CD4-positive, alpha-beta T cell (primary cell): ENCODE results near the gene CXCR5. TPM values are rescaled to one million over a fixed set of nuclear protein-coding genes. Genes with fewer than 3 reads are reported as not detected.

Source experiments
- ATAC-seq: fragments of 200-7000 bp; cut with Tn5 transposase; one replicate; pipeline ENCODE4 v1.10.0; 2022; ENCODE audit warnings: mild to moderate bottlenecking; ENCODE audit not compliant: poor library complexity
- CTCF ChIA-PET: fragments of 350-600 bp; sonication (Branson Sonifier 250); formaldehyde crosslinking; loops from one replicate; lab custom pipeline; 2021; ENCODE audit warnings: antibody characterized with exemption, inconsistent platforms; lab: Charles Lee
- POLR2A ChIA-PET: fragments of 350-600 bp; sonication (Branson Sonifier 250); formaldehyde crosslinking; loops from one replicate; lab custom pipeline; 2021; ENCODE audit warnings: antibody characterized with exemption, inconsistent platforms; lab: Charles Lee
- DNase-seq, 14 experiments: peaks; one replicate each; pipeline ENCODE4 v3.0.0-alpha.2; 2013 to 2020; ENCODE audit warnings: mixed read lengths in 2 of 14
- H3K27ac ChIP-seq, 2 donors: one replicate each; pipeline versions ENCODE4 v1.5.1 to v1.7.0; 2013; ENCODE audit warnings: low read length in 2 of 2, low read depth in 1 of 2, mild to moderate bottlenecking in 1 of 2
- H3K27me3 ChIP-seq, 2 experiments: 1 replicate in 1 of 2; 2 replicates in 1 of 2; pipeline versions ENCODE4 v1.6.1 to v1.7.0; 2013; ENCODE audit warnings: low read length in 2 of 2, control low read depth in 1 of 2, mild to moderate bottlenecking in 1 of 2, moderate library complexity in 1 of 2; ENCODE audit not compliant: insufficient read depth in 2 of 2, control insufficient read depth in 1 of 2
- H3K36me3 ChIP-seq: one replicate; pipeline ENCODE4 v1.6.1; 2013; ENCODE audit warnings: low read length, control low read depth; ENCODE audit not compliant: insufficient read depth
- H3K4me1 ChIP-seq: one replicate; pipeline ENCODE4 v1.6.1; 2013; ENCODE audit warnings: low read length, control low read depth; ENCODE audit not compliant: insufficient read depth
- H3K4me3 ChIP-seq: one replicate; pipeline ENCODE4 v1.5.1; 2013; ENCODE audit warnings: mild to moderate bottlenecking, low read length, moderate library complexity
- H3K9me3 ChIP-seq, 2 experiments: 1 replicate in 1 of 2; 2 replicates in 1 of 2; pipeline versions ENCODE4 v1.6.1 to v1.7.0; 2013; ENCODE audit warnings: low read length in 2 of 2, mild to moderate bottlenecking in 2 of 2, control low read depth in 1 of 2, moderate library complexity in 1 of 2; ENCODE audit not compliant: control insufficient read depth in 1 of 2, insufficient read depth in 1 of 2
- H3K27ac Mint-ChIP-seq: one replicate; pipeline ENCODE4 v1.8.0; 2020; ENCODE audit warnings: mixed read lengths
- H3K27me3 Mint-ChIP-seq: one replicate; pipeline ENCODE4 v1.8.0; 2021; ENCODE audit warnings: mixed read lengths
- H3K36me3 Mint-ChIP-seq: one replicate; pipeline ENCODE4 v1.8.0; 2021; ENCODE audit warnings: low read depth, mixed read lengths
- H3K4me1 Mint-ChIP-seq: one replicate; pipeline ENCODE4 v1.8.0; 2021; ENCODE audit warnings: low read depth, mixed read lengths
- H3K4me3 Mint-ChIP-seq: one replicate; pipeline ENCODE4 v1.8.0; 2020; ENCODE audit warnings: mild to moderate bottlenecking, mixed read lengths
- H3K9me3 Mint-ChIP-seq: one replicate; pipeline ENCODE4 v1.8.0; 2020; ENCODE audit warnings: mixed read lengths
- intact Hi-C, 2 experiments: fragments of 100-400 bp; cut with DNase I in 1 of 2; cut with micrococcal nuclease in 1 of 2; formaldehyde crosslinking; loops; one replicate each; pipeline versions ENCODE4 v1.15.1 to v1.9.0; 2023 to 2025; cut with DNase I, micrococcal nuclease
- total RNA-seq, 174 experiments: library from RNA in 2 of 174; stranded (reverse) in 2 of 174; gene quantifications; one replicate each; pipeline ENCODE4 v1.2.3 and lab custom pipeline; 2021 to 2026
- TF ChIP-seq, protein P1 (sequence below): fragments of 200-600 bp; IDR thresholded peaks from one replicate; pipeline ENCODE4 v1.8.0; 2022; ENCODE audit warnings: antibody characterized with exemption, mild to moderate bottlenecking

Gene CXCR5
- total RNA-seq, 2 experiments from 2014 or later, result 13.2 to 14.3 TPM

DNA sequence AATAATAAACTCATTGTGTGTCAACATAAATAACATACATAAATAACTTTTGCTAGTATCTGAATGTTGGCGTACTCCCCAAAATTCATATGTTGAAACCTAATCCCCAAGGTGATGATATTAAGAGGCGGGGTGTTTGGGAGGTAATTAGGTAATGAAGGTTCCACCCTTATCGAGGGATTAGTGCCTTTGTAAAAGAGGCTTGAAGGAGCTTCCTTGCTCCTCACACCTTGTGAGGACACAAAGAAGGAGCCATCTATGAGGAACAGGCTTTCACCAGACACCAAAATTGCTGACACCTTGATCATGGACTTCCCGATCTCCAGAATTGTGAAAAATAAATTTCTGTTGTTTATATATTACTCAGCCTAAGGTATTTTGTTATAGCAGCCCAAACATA, 33.9 kb upstream of the CXCR5 start:
- no peak overlapping the region for H3K4me3 ChIP-seq
- intact Hi-C loops, result no loop called here
- H3K4me1 ChIP-seq, result no peaks in the 10 kb centered on the region
- no peak overlapping the region for H3K27ac ChIP-seq
- TF ChIP-seq, protein P1, sequence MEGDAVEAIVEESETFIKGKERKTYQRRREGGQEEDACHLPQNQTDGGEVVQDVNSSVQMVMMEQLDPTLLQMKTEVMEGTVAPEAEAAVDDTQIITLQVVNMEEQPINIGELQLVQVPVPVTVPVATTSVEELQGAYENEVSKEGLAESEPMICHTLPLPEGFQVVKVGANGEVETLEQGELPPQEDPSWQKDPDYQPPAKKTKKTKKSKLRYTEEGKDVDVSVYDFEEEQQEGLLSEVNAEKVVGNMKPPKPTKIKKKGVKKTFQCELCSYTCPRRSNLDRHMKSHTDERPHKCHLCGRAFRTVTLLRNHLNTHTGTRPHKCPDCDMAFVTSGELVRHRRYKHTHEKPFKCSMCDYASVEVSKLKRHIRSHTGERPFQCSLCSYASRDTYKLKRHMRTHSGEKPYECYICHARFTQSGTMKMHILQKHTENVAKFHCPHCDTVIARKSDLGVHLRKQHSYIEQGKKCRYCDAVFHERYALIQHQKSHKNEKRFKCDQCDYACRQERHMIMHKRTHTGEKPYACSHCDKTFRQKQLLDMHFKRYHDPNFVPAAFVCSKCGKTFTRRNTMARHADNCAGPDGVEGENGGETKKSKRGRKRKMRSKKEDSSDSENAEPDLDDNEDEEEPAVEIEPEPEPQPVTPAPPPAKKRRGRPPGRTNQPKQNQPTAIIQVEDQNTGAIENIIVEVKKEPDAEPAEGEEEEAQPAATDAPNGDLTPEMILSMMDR, result no peak
- no peaks in the 10 kb centered on the region for H3K9me3 Mint-ChIP-seq
- ChIA-PET POLR2A (no interaction called here), CTCF (no interaction called here)
- no peak for ATAC-seq
- peaks cover 5% of the 10 kb centered on the region for H3K4me1 Mint-ChIP-seq
- H3K36me3 Mint-ChIP-seq, result no peaks in the 10 kb centered on the region
- no peak for DNase-seq
- no peaks in the 10 kb centered on the region for H3K27me3 ChIP-seq
- no peaks in the 10 kb centered on the region for H3K9me3 ChIP-seq
- H3K36me3 ChIP-seq, result no peaks in the 10 kb centered on the region
- H3K27me3 Mint-ChIP-seq, result no peaks in the 10 kb centered on the region
- no peak overlapping the region for H3K4me3 Mint-ChIP-seq
- H3K27ac Mint-ChIP-seq, result no peak overlapping the region

DNA sequence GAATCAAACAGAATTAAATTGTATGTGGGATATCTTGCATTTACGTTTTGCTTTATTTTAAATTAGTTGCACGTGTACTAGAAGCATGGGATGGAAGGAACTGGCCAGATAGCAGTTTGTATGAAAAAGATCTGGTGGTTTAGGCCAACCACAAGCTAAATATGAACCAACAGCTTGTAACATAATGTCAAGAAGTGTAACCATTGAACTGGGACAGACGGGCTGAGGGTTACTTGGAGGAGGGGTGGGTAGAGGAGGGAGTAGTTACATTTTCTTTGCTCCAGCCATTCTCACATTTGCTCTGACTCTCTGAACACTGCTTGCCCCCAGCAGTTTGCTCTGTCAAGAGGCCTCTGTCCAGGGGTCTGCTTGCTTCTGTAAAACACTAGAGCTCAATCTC, 31.7 kb upstream of the CXCR5 start:
- H3K27me3 ChIP-seq, result no peaks in the 10 kb centered on the region
- DNase-seq (no peak), ATAC-seq (no peak)
- intact Hi-C loops, result no loop called here
- H3K4me1 Mint-ChIP-seq, result peaks cover 5% of the 10 kb centered on the region
- TF ChIP-seq, protein P1, result no peak
- no peak overlapping the region for H3K27ac Mint-ChIP-seq
- peaks cover 3% of the 10 kb centered on the region for H3K4me1 ChIP-seq
- no peaks in the 10 kb centered on the region for H3K36me3 Mint-ChIP-seq
- no peak overlapping the region for H3K27ac ChIP-seq
- CTCF ChIA-PET, result no interaction called here
- no peak overlapping the region for H3K4me3 Mint-ChIP-seq
- no peaks in the 10 kb centered on the region for H3K9me3 Mint-ChIP-seq
- no peaks in the 10 kb centered on the region for H3K27me3 Mint-ChIP-seq
- no peaks in the 10 kb centered on the region for H3K36me3 ChIP-seq
- no peak overlapping the region for H3K4me3 ChIP-seq
- no peaks in the 10 kb centered on the region for H3K9me3 ChIP-seq
- POLR2A ChIA-PET, result no interaction called here

DNA sequence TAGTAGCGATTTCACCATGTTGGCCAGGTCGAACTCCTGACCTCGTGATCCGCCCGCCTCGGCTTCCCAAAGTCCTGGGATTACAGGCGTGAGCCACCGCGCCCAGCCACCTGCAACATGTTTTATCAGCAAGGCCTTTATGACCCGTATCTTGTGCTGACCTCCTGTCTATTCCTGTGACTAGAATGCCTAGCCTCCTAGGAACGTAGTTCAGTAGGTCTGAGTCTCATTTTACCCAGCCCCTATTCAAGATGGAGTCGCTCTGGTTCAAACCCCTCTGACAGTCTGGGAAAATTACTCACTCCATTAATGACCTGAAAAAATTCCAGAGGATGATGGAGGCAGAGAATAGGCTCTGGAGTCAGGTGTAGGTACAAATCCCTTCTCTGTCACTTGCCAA, 30.0 kb upstream of the CXCR5 start:
- intact Hi-C loops, result no loop called here
- ChIA-PET CTCF (no interaction called here), POLR2A (no interaction called here)
- Histone ChIP-seq H3K9me3 (no peaks in the 10 kb centered on the region), H3K4me3 (no peak overlapping the region), H3K27me3 (no peaks in the 10 kb centered on the region), H3K4me1 (peaks cover 3% of the 10 kb centered on the region), H3K36me3 (no peaks in the 10 kb centered on the region), H3K27ac (no peak overlapping the region)
- Mint-ChIP-seq H3K9me3 (no peaks in the 10 kb centered on the region), H3K4me1 (peaks cover 5% of the 10 kb centered on the region), H3K36me3 (no peaks in the 10 kb centered on the region), H3K27ac (no peak overlapping the region), H3K27me3 (no peaks in the 10 kb centered on the region), H3K4me3 (no peak overlapping the region)
- TF ChIP-seq, protein P1, result no peak
- ATAC-seq (no peak), DNase-seq (no peak)
